ENCODE data around the gene CDH4. TPM values are rescaled to one million over a fixed set of nuclear protein-coding genes. Genes with fewer than 3 reads are reported as not detected.
A peak's percentile ranks its signal among the peaks of the same experiment; 100 is the strongest.

The CDH4 gene
- total RNA-seq, 1 donor from 2014 or later: 2.9 TPM

DNA sequence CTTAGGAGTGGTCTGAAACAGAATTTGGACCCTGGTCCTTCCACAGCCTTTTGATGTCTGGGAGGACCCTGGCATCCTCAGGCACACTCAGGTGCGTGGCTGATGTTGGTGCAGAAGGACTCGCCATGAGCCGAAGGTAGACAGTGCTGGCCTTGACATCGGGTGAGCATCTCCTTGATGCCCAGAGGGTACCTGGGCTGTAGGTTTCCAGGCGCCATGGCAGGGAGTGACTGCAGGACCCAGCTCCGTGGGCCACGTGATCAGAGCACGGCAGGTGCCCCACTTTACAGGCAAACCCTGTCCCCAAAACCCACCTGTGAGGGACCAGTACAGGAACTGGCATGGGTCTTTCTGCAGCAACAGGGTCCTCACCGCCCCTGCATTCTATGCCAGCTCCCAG is 319.2 kb downstream of the CDH4 start:
- Histone ChIP-seq H3K79me2 (ENCODE audit: low read depth) (no peaks in the 10 kb centered on the region), H3K4me3 (no peak overlapping the region), H3K36me3 (no peaks in the 10 kb centered on the region), H3K9ac (no peak overlapping the region), H4K20me1 (ENCODE audit: low read depth) (no peaks in the 10 kb centered on the region), H3K27ac (no peak overlapping the region), H3F3A (ENCODE audit: low read depth) (peaks cover 8% of the 10 kb centered on the region), H3K27me3 (no peaks in the 10 kb centered on the region), H3K4me2 (no peak overlapping the region), H3K4me1 (peaks cover 26% of the 10 kb centered on the region), H2AFZ (replicated peaks) (no peak overlapping the region), H3K9me3 (ENCODE audit: low read depth) (no peaks in the 10 kb centered on the region)
- no peak for DNase-seq (ENCODE audit: low spot score)
- H3K36me3 Mint-ChIP-seq: peaks cover 2% of the 10 kb centered on the region
- TF ChIP-seq, protein P1, sequence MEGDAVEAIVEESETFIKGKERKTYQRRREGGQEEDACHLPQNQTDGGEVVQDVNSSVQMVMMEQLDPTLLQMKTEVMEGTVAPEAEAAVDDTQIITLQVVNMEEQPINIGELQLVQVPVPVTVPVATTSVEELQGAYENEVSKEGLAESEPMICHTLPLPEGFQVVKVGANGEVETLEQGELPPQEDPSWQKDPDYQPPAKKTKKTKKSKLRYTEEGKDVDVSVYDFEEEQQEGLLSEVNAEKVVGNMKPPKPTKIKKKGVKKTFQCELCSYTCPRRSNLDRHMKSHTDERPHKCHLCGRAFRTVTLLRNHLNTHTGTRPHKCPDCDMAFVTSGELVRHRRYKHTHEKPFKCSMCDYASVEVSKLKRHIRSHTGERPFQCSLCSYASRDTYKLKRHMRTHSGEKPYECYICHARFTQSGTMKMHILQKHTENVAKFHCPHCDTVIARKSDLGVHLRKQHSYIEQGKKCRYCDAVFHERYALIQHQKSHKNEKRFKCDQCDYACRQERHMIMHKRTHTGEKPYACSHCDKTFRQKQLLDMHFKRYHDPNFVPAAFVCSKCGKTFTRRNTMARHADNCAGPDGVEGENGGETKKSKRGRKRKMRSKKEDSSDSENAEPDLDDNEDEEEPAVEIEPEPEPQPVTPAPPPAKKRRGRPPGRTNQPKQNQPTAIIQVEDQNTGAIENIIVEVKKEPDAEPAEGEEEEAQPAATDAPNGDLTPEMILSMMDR (IDR thresholded peaks at IDR 0.05): no peak
- TF ChIP-seq EZH2 (IDR thresholded peaks at IDR 0.05): no peak
- no peak for TF ChIP-seq EZH2phosphoT487 (IDR thresholded peaks at IDR 0.05)
- peaks cover 2% of the 10 kb centered on the region for H3K9me3 Mint-ChIP-seq
- peaks cover 43% of the 10 kb centered on the region for H3K4me1 Mint-ChIP-seq
- H3K27me3 Mint-ChIP-seq (ENCODE audit: insufficient read depth, low read depth): peaks cover 6% of the 10 kb centered on the region
- H3K27ac Mint-ChIP-seq: no peak overlapping the region
- no peak overlapping the region for H3K4me3 Mint-ChIP-seq

DNA sequence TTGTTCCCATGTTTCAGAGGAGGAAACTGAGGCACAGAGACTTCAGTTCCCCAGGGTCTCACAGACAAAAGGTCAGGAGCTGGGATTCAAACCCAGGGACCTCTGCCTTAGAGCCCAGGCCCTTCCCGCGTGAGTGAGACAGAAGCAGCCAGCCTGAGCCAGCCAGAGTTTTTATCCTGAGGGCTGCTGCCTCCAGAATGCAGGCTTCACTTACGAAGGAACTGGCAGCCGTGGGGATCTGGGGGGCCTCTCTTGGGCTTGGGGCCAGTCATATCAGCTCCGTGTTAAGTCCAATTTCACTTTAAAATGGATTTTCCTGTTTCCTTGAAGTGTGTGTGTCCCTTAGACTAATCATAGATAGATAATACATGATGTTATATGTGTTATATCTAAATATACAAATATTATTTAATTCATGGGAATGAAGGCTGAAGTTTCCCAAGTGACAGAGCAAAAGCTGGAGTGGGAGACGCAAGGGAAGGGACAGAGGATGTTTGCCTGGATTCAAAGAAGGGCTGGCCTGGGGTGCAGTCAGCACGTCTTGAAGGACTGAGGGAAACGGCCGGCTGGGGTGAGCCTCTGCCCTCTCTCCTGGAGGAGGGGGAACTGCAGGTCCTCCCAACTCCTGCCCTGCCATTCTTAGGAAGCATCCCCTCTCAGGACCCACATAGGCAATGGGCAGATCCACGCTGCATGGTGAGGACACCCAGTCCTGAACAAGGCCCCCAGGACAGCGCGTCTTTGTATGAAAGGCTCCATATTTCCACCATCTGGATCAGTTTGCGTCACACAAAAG is 320.1 kb downstream of the CDH4 start:
- Mint-ChIP-seq H3K27me3 (ENCODE audit: insufficient read depth, low read depth) (peaks cover 2% of the 10 kb centered on the region), H3K27ac (peak overlapping the region; percentile 87), H3K4me1 (peaks cover 34% of the 10 kb centered on the region), H3K36me3 (peaks cover 2% of the 10 kb centered on the region), H3K9me3 (peaks cover 2% of the 10 kb centered on the region), H3K4me3 (no peak overlapping the region)
- H3K9me3 ChIP-seq (ENCODE audit: low read depth): no peaks in the 10 kb centered on the region
- H3K79me2 ChIP-seq (ENCODE audit: low read depth): no peaks in the 10 kb centered on the region
- H3K9ac ChIP-seq: no peak overlapping the region
- TF ChIP-seq EZH2phosphoT487 (IDR thresholded peaks at IDR 0.05) (no peak), EZH2 (IDR thresholded peaks at IDR 0.05) (no peak)
- H3K4me1 ChIP-seq: peaks cover 24% of the 10 kb centered on the region
- H3K27ac ChIP-seq: no peak overlapping the region
- no peak for DNase-seq (ENCODE audit: low spot score)
- H3K27me3 ChIP-seq: no peaks in the 10 kb centered on the region
- no peak overlapping the region for H3K4me3 ChIP-seq
- no peak overlapping the region for H3K4me2 ChIP-seq
- H4K20me1 ChIP-seq (ENCODE audit: low read depth): no peaks in the 10 kb centered on the region
- peaks cover 8% of the 10 kb centered on the region for H3F3A ChIP-seq (ENCODE audit: low read depth)
- H3K36me3 ChIP-seq: no peaks in the 10 kb centered on the region
- H2AFZ ChIP-seq (replicated peaks): no peak overlapping the region

DNA sequence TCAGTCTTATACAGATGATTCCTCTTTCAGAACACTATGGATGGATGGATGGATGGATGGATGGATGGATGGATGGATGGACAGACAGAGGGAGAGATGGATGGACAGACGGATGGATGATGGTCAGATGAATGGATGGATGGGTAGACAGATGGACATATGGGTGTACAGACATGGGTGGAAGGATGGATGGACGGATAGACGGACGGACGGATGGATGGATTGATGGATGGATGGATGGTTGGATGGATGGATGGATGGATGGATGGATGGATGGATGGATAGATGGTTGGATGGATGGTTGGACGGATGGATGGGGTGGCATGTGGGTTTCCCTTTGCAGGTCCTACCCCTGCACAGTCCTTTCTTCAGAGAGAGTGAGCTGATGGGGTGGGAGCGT is 320.7 kb downstream of the CDH4 start:
- Histone ChIP-seq H3F3A (ENCODE audit: low read depth) (peaks cover 8% of the 10 kb centered on the region), H3K27ac (no peak overlapping the region), H3K4me1 (peaks cover 20% of the 10 kb centered on the region), H4K20me1 (ENCODE audit: low read depth) (no peaks in the 10 kb centered on the region), H3K4me2 (no peak overlapping the region), H3K4me3 (no peak overlapping the region), H2AFZ (replicated peaks) (no peak overlapping the region), H3K36me3 (no peaks in the 10 kb centered on the region), H3K9ac (no peak overlapping the region), H3K9me3 (ENCODE audit: low read depth) (no peaks in the 10 kb centered on the region), H3K79me2 (ENCODE audit: low read depth) (no peaks in the 10 kb centered on the region), H3K27me3 (no peaks in the 10 kb centered on the region)
- no peak overlapping the region for H3K27ac Mint-ChIP-seq
- TF ChIP-seq EZH2 (IDR thresholded peaks at IDR 0.05): no peak
- TF ChIP-seq, protein P1 (IDR thresholded peaks at IDR 0.05): no peak
- TF ChIP-seq EZH2phosphoT487 (IDR thresholded peaks at IDR 0.05): no peak
- H3K9me3 Mint-ChIP-seq: peaks cover 2% of the 10 kb centered on the region
- peaks cover 30% of the 10 kb centered on the region for H3K4me1 Mint-ChIP-seq
- H3K4me3 Mint-ChIP-seq: no peak overlapping the region
- DNase-seq (ENCODE audit: low spot score): no peak
- H3K36me3 Mint-ChIP-seq: peaks cover 2% of the 10 kb centered on the region
- peaks cover 2% of the 10 kb centered on the region for H3K27me3 Mint-ChIP-seq (ENCODE audit: insufficient read depth, low read depth)

Data from neural progenitor cell (in vitro differentiated cells).